A673 (cell line): ENCODE measurements around the gene TXNDC15.

Experiments
- CTCF ChIP-seq: fragments of 300-800, 200-600 bp; sonication (generic); conservative IDR thresholded peaks from 2 replicates; pipeline ENCODE4 v1.5.1; 2017; ENCODE audit warnings: low read depth, mild to moderate bottlenecking, antibody characterized with exemption, low read length, moderate library complexity, mixed read lengths
- EZH2 ChIP-seq: fragments of 200-600 bp; sonication (generic); IDR thresholded peaks from 2 replicates; pipeline ENCODE4 v1.6.1; 2017; ENCODE audit warnings: borderline replicate concordance, low read depth, mild to moderate bottlenecking, mixed read lengths, antibody characterized with exemption, low read length; ENCODE audit not compliant: poor library complexity, severe bottlenecking

- TF ChIP-seq EZH2 (no peak), CTCF (no peak)
Observed at GRCh38 chr5:134825212-134825611, 49.0 kb upstream of the TXNDC15 start.
